ENCODE results near the gene GRAMD1A.
"Not testable (repeated sequence)": the region's sequence is repeated elsewhere in the genome, so short reads cannot be mapped to it uniquely, and the experiment has no call there.

Gene GRAMD1A

GRCh38 chr19:35034588-35035382 is 34.7 kb downstream of the GRAMD1A start:
- DNase-seq: no peak

DNA sequence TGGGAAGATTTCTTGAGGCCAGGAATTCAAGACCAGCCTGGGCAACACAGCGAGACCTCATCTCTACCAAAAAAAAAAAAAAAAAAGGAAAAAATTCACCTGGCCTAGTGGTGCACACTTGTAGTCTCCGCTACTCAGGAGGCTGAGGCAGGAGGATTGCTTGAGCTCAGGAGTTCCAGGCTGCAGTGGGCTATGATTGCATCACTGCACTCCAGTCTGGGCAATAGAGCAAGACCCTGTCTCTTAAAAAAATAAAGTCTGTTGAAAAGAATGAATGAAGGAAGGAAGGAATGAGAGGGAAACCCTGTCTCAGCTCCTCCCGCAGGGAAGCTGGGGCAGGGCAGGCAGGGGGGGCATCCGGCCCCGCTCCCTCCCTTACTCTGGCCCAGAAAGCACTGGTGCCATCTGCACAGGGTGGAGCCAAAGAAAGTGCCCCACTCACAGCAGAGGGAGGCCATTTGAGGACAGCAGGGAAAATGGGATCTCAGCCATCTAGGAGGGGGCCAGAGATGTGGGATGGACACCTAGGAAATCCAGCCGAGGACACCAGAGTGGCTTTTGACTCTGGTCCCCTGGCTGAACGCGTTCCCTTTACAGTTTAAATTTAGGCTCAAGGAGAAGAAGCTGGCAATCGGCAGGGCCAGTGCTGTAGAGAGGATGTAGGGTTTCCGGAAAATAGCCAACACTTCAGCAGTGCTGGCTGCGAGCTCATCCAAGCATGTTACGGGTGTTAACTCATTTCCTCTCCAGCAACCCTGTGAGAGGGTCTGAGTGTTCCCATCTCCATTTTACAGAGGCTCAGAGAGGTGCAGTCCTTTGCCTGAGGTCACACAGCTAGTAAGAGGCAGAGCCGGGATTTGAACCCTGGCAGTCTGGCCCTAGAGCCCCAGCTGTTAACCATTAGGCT is 37.8 kb downstream of the GRAMD1A start:
- peak in 12 of 56 donors; percentile 13 to 58 (median 24) for DNase-seq

- peak in 1 of 56 donors; percentile 12 for DNase-seq
Measured at GRCh38 chr19:35038623-35039512, 38.7 kb downstream of the GRAMD1A start.

- DNase-seq: no peak
Measured at GRCh38 chr19:35039881-35040825, 40.0 kb downstream of the GRAMD1A start.

DNA sequence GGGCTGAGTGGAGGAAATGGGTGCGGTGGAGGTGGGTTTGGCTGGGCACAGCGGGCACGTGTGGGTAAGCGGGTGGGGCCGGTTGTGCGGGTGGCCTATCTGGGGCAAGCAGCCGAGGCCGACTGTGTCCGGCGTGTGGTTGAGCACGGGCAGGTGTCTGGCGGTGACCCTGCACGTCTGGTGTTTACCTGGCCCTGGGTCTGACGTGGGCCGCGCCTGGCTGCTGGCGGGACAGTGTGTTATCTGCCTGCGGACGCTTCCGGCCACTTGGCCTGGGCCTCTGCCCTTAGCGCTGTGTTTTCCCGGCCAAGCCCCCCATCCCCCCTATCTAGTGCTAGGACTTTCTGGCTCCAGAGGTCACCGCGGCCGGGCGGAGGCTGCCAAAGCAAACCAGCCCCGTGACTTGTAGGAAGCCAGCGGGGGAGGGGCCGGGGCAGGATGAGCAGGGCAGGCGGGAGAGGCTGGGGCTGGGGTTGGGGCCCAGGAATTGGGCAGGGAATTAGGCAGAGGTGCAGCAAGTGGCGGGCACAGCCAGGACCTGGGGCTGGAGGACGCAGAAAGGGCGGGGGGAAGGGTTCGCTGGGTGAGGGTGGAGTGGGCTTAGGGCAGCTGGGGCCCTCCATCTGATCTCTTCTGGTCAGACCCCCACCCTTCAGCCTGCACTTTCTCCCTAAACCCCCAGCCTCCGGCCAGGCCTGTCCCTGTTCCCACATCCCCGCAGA is 40.9 kb downstream of the GRAMD1A start:
- DNase-seq: peak in 41 of 56 donors; percentile 13 to 75 (median 52)

DNA sequence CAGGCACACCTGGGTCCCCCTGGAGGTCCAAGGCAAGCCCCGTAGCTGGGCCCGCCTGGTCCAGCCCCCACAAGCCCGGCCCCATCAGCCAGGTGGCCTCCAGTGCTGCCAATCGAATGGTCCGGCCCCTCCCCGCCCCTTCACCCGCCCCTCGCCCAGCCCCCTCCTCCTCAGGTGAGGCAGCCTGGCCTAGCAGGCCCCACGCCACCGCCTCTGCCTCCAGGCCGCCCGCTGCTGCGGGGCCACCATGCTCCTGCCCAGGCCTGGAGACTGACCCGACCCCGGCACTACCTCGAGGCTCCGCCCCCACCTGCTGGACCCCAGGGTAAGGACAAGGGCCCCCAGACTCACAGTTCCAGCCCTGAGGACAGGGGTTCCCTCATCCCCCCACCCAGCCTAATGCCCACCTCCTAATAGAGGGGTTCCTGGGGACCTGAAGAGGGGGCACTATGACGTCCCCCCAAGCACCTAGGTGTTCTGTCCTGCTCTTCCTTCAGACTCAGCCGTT is 41.5 kb downstream of the GRAMD1A start, which contains the start of gene HPN:
Gene HPN, plus strand, starts transcription at position 174 of the 508 bp plus-strand sequence. CDS start 786 bp downstream, outside the sequence.
- DNase-seq: no peak

GRCh38 chr19:35042056-35042730 is 42.1 kb downstream of the GRAMD1A start:
- no peak for DNase-seq

GRCh38 chr19:35042954-35043604 is 43.0 kb downstream of the GRAMD1A start:
- no peak for DNase-seq

- DNase-seq: peak in 2 of 56 donors; percentile 50
Measured at GRCh38 chr19:35043906-35044305, 43.8 kb downstream of the GRAMD1A start.

- peak in 45 of 56 donors; percentile 11 to 84 (median 56) for DNase-seq
Measured at GRCh38 chr19:35044317-35045117, 44.4 kb downstream of the GRAMD1A start.

DNA sequence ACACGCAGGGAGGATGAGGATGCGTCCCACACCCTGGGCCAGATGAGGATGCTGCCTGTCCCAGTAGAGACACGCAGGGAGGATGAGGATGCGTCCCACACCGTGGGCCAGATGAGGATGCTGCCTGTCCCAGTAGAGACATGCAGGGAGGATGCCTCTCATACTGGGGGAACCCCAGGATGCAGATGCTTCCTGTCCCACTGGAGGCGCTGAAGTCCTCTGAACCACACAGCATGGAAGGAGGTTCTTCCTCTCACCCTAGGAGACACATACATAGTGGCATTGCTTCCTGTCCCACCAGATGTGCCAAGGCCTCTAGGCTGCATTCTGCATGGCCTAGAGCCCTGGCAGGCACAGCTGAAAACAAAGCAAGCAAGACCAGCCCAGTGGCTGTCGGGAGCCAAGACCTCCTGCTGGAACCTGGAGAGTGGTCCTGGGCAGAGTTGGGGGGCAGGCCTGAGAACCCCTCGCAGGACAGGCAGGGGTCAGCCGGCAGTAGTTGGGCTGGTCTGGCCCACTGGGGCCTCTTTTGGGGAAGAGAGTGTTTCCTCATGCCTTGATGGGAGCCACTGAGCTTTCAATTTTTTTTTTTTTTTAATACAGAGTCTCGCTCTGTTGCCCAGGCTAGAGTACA is 45.7 kb downstream of the GRAMD1A start:
- DNase-seq: peak in 26 of 56 donors; percentile 6 to 67 (median 32)

- peak in 1 of 56 donors; percentile 33 for DNase-seq
Measured at GRCh38 chr19:35046461-35046860, 46.3 kb downstream of the GRAMD1A start.

GRCh38 chr19:35048911-35049411 is 48.8 kb downstream of the GRAMD1A start:
- DNase-seq: peak in 52 of 56 donors; percentile 15 to 92 (median 68)

DNA sequence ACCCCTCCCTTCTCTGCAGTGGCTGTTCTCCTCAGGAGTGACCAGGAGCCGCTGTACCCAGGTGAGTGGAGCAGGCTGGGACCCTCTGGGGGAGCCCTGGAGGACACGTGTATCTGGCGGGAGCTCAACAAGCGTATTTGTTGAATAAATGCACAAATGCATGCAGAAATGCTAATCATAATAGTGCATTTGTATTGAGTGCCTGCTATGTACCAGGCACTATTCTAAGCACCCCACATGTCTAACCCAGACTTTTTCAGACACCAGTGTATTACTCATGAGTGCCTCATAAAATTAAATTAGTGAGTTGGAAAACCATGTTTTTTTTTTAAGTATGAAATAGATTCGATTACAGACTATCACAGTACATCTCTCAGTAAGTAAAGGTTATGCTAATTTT is 49.3 kb downstream of the GRAMD1A start:
- peak in 1 of 56 donors; percentile 69 for DNase-seq

- not testable (repeated sequence) for DNase-seq
Measured at GRCh38 chr19:35050662-35051061, 50.5 kb downstream of the GRAMD1A start.

DNA sequence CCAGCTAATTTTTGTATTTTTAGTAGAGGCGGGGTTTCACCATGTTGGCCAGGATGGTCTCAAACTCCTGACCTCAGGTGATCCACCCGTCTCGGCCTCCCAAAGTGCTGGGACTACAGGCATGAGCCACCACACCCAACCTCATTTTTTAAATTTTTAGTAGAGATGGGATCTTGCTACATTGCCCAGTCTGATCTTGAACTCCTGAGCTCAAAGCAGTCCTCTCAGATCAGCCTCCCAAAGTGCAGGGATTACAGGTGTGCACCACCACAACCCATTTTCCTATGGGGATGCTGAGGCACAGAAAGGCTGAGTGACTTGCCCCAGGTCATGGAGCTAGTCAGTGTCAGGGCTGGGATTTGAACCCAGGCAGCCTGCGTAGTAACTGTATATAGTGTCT is 51.1 kb downstream of the GRAMD1A start:
- DNase-seq: not testable (repeated sequence)

All from amygdala (tissue), 56 donors.